ENCODE data around the gene DIPK1B. TPM values are rescaled to one million over a fixed set of nuclear protein-coding genes. Genes with fewer than 3 reads are reported as not detected.

Gene DIPK1B
- total RNA-seq, 1 donor from 2014 or later, result 22.4 TPM

GRCh38 chr9:136688274-136689107 lies 23.9 kb upstream of the DIPK1B start:
- Histone ChIP-seq H2AFZ (ENCODE audit: low read depth, low read length) (no peak overlapping the region), H3K79me2 (ENCODE audit: insufficient read depth, low read length) (peaks cover 17% of the 10 kb centered on the region)
- no peak for FAIRE-seq

GRCh38 chr9:136689108-136689460 lies 23.3 kb upstream of the DIPK1B start:
- Mint-ChIP-seq H3K4me3 (ENCODE audit: unreplicated experiment) (peak overlapping the region; percentile 50), H3K36me3 (ENCODE audit: low read depth, unreplicated experiment) (no peaks in the 10 kb centered on the region), H3K27ac (ENCODE audit: unreplicated experiment) (no peak overlapping the region), H3K4me1 (ENCODE audit: low read depth, unreplicated experiment) (peaks cover 6% of the 10 kb centered on the region), H3K9me3 (ENCODE audit: unreplicated experiment) (no peaks in the 10 kb centered on the region), H3K27me3 (ENCODE audit: low read depth, unreplicated experiment) (peaks cover 23% of the 10 kb centered on the region)
- H2AFZ ChIP-seq (ENCODE audit: low read depth, low read length), result no peak overlapping the region
- no peak overlapping the region for H3K4me2 ChIP-seq (ENCODE audit: low read length)
- H3K27ac ChIP-seq (ENCODE audit: low read depth, low read length), result no peak overlapping the region
- no peak overlapping the region for H3K4me3 ChIP-seq (ENCODE audit: insufficient read depth, low read depth, low read length)
- no peak for TF ChIP-seq EZH2 (IDR thresholded peaks at IDR 0.05; ENCODE audit: insufficient read depth, low read length)
- TF ChIP-seq, protein P1, sequence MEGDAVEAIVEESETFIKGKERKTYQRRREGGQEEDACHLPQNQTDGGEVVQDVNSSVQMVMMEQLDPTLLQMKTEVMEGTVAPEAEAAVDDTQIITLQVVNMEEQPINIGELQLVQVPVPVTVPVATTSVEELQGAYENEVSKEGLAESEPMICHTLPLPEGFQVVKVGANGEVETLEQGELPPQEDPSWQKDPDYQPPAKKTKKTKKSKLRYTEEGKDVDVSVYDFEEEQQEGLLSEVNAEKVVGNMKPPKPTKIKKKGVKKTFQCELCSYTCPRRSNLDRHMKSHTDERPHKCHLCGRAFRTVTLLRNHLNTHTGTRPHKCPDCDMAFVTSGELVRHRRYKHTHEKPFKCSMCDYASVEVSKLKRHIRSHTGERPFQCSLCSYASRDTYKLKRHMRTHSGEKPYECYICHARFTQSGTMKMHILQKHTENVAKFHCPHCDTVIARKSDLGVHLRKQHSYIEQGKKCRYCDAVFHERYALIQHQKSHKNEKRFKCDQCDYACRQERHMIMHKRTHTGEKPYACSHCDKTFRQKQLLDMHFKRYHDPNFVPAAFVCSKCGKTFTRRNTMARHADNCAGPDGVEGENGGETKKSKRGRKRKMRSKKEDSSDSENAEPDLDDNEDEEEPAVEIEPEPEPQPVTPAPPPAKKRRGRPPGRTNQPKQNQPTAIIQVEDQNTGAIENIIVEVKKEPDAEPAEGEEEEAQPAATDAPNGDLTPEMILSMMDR (IDR thresholded peaks at IDR 0.05; ENCODE audit: insufficient read depth, low read depth, low read length), result no peak
- no peak for FAIRE-seq
- H3K79me2 ChIP-seq (ENCODE audit: insufficient read depth, low read length), result peaks cover 17% of the 10 kb centered on the region
- no peak overlapping the region for H3K9ac ChIP-seq (ENCODE audit: low read length)
- DNase-seq (ENCODE audit: low read depth), result no peak
- peaks cover 21% of the 10 kb centered on the region for H4K20me1 ChIP-seq (ENCODE audit: insufficient read depth, low read length)
- no peaks in the 10 kb centered on the region for H3K27me3 ChIP-seq (ENCODE audit: insufficient read depth, low read length)
- no peaks in the 10 kb centered on the region for H3K36me3 ChIP-seq (ENCODE audit: insufficient read depth, low read length)
- no peaks in the 10 kb centered on the region for H3K9me3 ChIP-seq (ENCODE audit: insufficient read depth, low read depth, low read length)
- peaks cover 7% of the 10 kb centered on the region for H3K4me1 ChIP-seq (ENCODE audit: insufficient read depth, low read length)

More at GRCh38 chr9:136688274-136689107, 23.9 kb upstream of the DIPK1B start:
- Histone ChIP-seq H3K4me1 (ENCODE audit: insufficient read depth, low read length) (peaks cover 7% of the 10 kb centered on the region), H3K27me3 (ENCODE audit: insufficient read depth, low read length) (no peaks in the 10 kb centered on the region), H3K4me3 (ENCODE audit: insufficient read depth, low read depth, low read length) (no peak overlapping the region), H3K9ac (ENCODE audit: low read length) (no peak overlapping the region), H3K27ac (ENCODE audit: low read depth, low read length) (no peak overlapping the region), H3K4me2 (ENCODE audit: low read length) (no peak overlapping the region), H3K36me3 (ENCODE audit: insufficient read depth, low read length) (no peaks in the 10 kb centered on the region), H3K9me3 (ENCODE audit: insufficient read depth, low read depth, low read length) (no peaks in the 10 kb centered on the region), H4K20me1 (ENCODE audit: insufficient read depth, low read length) (peaks cover 25% of the 10 kb centered on the region)
- H3K27me3 Mint-ChIP-seq (ENCODE audit: low read depth, unreplicated experiment), result peaks cover 23% of the 10 kb centered on the region
- peak overlapping the region; percentile 70 for H3K4me3 Mint-ChIP-seq (ENCODE audit: unreplicated experiment)
- no peaks in the 10 kb centered on the region for H3K36me3 Mint-ChIP-seq (ENCODE audit: low read depth, unreplicated experiment)
- H3K4me1 Mint-ChIP-seq (ENCODE audit: low read depth, unreplicated experiment), result peaks cover 6% of the 10 kb centered on the region
- no peak for TF ChIP-seq EZH2 (IDR thresholded peaks at IDR 0.05; ENCODE audit: insufficient read depth, low read length)
- TF ChIP-seq, protein P1 (IDR thresholded peaks at IDR 0.05; ENCODE audit: insufficient read depth, low read depth, low read length), result no peak
- no peak for DNase-seq (ENCODE audit: low read depth)
- no peaks in the 10 kb centered on the region for H3K9me3 Mint-ChIP-seq (ENCODE audit: unreplicated experiment)
- no peak overlapping the region for H3K27ac Mint-ChIP-seq (ENCODE audit: unreplicated experiment)

Data from astrocyte (in vitro differentiated cells and primary cell).